ENCODE results near the gene BRD2. TPM values are rescaled to one million over a fixed set of nuclear protein-coding genes. Genes with fewer than 3 reads are reported as not detected.

Gene BRD2
- total and polyA plus RNA-seq, 5 donors from 2014 or later: 43.9 to 425 (median 55.8) TPM

GRCh38 chr6:32982702-32983492, 14.5 kb downstream of the BRD2 start:
- H3K27me3 Mint-ChIP-seq: peaks cover 4% of the 10 kb centered on the region
- no peaks in the 10 kb centered on the region for H3K27me3 ChIP-seq (ENCODE audit: control insufficient read depth, insufficient read depth, low read length)
- peaks cover 40% of the 10 kb centered on the region for H3K36me3 ChIP-seq (ENCODE audit: control insufficient read depth, insufficient read depth, low read length)
- no peaks in the 10 kb centered on the region for H3K9me3 Mint-ChIP-seq
- H3K4me1 Mint-ChIP-seq: peaks cover 6 to 43% (median 31%) of the 10 kb centered on the region in 4 donors
- no peak overlapping the region for H3K4me3 Mint-ChIP-seq
- DNase-seq (no peak), ATAC-seq (ENCODE audit: low read depth in 2 of 2) (no peak)
- peak overlapping the region in 1 of 3 donors; percentile 56 for H3K27ac Mint-ChIP-seq
- peaks cover 5% of the 10 kb centered on the region for H3K4me1 ChIP-seq (ENCODE audit: control insufficient read depth, insufficient read depth, low read length, poor library complexity, severe bottlenecking)
- no peak overlapping the region for H3K4me3 ChIP-seq (ENCODE audit: low read depth, low read length)
- peaks cover 26% of the 10 kb centered on the region for H3K36me3 Mint-ChIP-seq
- peak overlapping the region; percentile 41 for H3K27ac ChIP-seq (ENCODE audit: insufficient read depth, low read length, poor library complexity, severe bottlenecking)
- H3K9me3 ChIP-seq (ENCODE audit: control insufficient read depth in 2 of 2, low read length in 2 of 2): no peaks in the 10 kb centered on the region

GRCh38 chr6:32983493-32983848, 15.1 kb downstream of the BRD2 start:
- H3K36me3 Mint-ChIP-seq: peaks cover 20% of the 10 kb centered on the region
- H3K27me3 Mint-ChIP-seq: peaks cover 4% of the 10 kb centered on the region
- no peak overlapping the region for H3K4me3 Mint-ChIP-seq
- Histone ChIP-seq H3K4me1 (ENCODE audit: control insufficient read depth, insufficient read depth, low read length, poor library complexity, severe bottlenecking) (peaks cover 5% of the 10 kb centered on the region), H3K27me3 (ENCODE audit: control insufficient read depth, insufficient read depth, low read length) (no peaks in the 10 kb centered on the region), H3K9me3 (ENCODE audit: control insufficient read depth in 2 of 2, low read length in 2 of 2) (no peaks in the 10 kb centered on the region), H3K4me3 (ENCODE audit: low read depth, low read length) (no peak overlapping the region), H3K36me3 (ENCODE audit: control insufficient read depth, insufficient read depth, low read length) (peaks cover 34% of the 10 kb centered on the region), H3K27ac (ENCODE audit: insufficient read depth, low read length, poor library complexity, severe bottlenecking) (peak overlapping the region; percentile 41)
- no peak for DNase-seq
- peaks cover 6 to 38% (median 28%) of the 10 kb centered on the region in 4 donors for H3K4me1 Mint-ChIP-seq
- H3K9me3 Mint-ChIP-seq: no peaks in the 10 kb centered on the region
- no peak for ATAC-seq (ENCODE audit: low read depth in 2 of 2)
- H3K27ac Mint-ChIP-seq: peak overlapping the region in 1 of 3 donors; percentile 56

- H3K9me3 Mint-ChIP-seq: no peaks in the 10 kb centered on the region
- peaks cover 14% of the 10 kb centered on the region for H3K36me3 Mint-ChIP-seq
- Histone ChIP-seq H3K36me3 (ENCODE audit: control insufficient read depth, insufficient read depth, low read length) (peaks cover 28% of the 10 kb centered on the region), H3K27ac (ENCODE audit: insufficient read depth, low read length, poor library complexity, severe bottlenecking) (no peak overlapping the region), H3K9me3 (ENCODE audit: control insufficient read depth in 2 of 2, low read length in 2 of 2) (no peaks in the 10 kb centered on the region), H3K4me1 (ENCODE audit: control insufficient read depth, insufficient read depth, low read length, poor library complexity, severe bottlenecking) (peaks cover 5% of the 10 kb centered on the region), H3K27me3 (ENCODE audit: control insufficient read depth, insufficient read depth, low read length) (no peaks in the 10 kb centered on the region), H3K4me3 (ENCODE audit: low read depth, low read length) (no peak overlapping the region)
- ATAC-seq (ENCODE audit: low read depth in 2 of 2): peak in 1 of 2 donors; percentile 4
- H3K27me3 Mint-ChIP-seq: peaks cover 4% of the 10 kb centered on the region
- no peak overlapping the region for H3K4me3 Mint-ChIP-seq
- peaks cover 6 to 33% (median 24%) of the 10 kb centered on the region in 4 donors for H3K4me1 Mint-ChIP-seq
- peak in 1 of 3 donors; percentile 25 for DNase-seq
- H3K27ac Mint-ChIP-seq: peak overlapping the region in 2 of 3 donors; percentile 56 to 90
Observed at GRCh38 chr6:32983964-32984621, 15.7 kb downstream of the BRD2 start.

GRCh38 chr6:32984622-32985389, 16.4 kb downstream of the BRD2 start:
- peaks cover 6% of the 10 kb centered on the region for H3K27me3 Mint-ChIP-seq
- peak; percentile 87 for ATAC-seq (ENCODE audit: low read depth in 2 of 2)
- H3K27ac Mint-ChIP-seq: peak overlapping the region in 1 of 3 donors; percentile 90
- H3K4me3 ChIP-seq (ENCODE audit: low read depth, low read length): no peak overlapping the region
- peaks cover 11% of the 10 kb centered on the region for H3K36me3 Mint-ChIP-seq
- peaks cover 21% of the 10 kb centered on the region for H3K36me3 ChIP-seq (ENCODE audit: control insufficient read depth, insufficient read depth, low read length)
- no peak overlapping the region for H3K27ac ChIP-seq (ENCODE audit: insufficient read depth, low read length, poor library complexity, severe bottlenecking)
- H3K9me3 Mint-ChIP-seq: no peaks in the 10 kb centered on the region
- DNase-seq: peak; percentile 79 to 91 (median 86)
- peaks cover 5% of the 10 kb centered on the region for H3K4me1 ChIP-seq (ENCODE audit: control insufficient read depth, insufficient read depth, low read length, poor library complexity, severe bottlenecking)
- peak overlapping the region in 1 of 4 donors; percentile 5 for H3K4me3 Mint-ChIP-seq
- no peaks in the 10 kb centered on the region for H3K27me3 ChIP-seq (ENCODE audit: control insufficient read depth, insufficient read depth, low read length)
- peaks cover 6 to 33% (median 20%) of the 10 kb centered on the region in 4 donors for H3K4me1 Mint-ChIP-seq
- H3K9me3 ChIP-seq (ENCODE audit: control insufficient read depth in 2 of 2, low read length in 2 of 2): no peaks in the 10 kb centered on the region

GRCh38 chr6:32989368-32989767, 21.0 kb downstream of the BRD2 start:
- no peak overlapping the region for H3K4me3 Mint-ChIP-seq
- DNase-seq (peak in 1 of 3 donors; percentile 44), ATAC-seq (ENCODE audit: low read depth in 2 of 2) (no peak)
- H3K27ac Mint-ChIP-seq: peak overlapping the region in 1 of 3 donors; percentile 32
- H3K36me3 Mint-ChIP-seq: no peaks in the 10 kb centered on the region
- Histone ChIP-seq H3K4me3 (ENCODE audit: low read depth, low read length) (no peak overlapping the region), H3K36me3 (ENCODE audit: control insufficient read depth, insufficient read depth, low read length) (no peaks in the 10 kb centered on the region), H3K27ac (ENCODE audit: insufficient read depth, low read length, poor library complexity, severe bottlenecking) (no peak overlapping the region), H3K27me3 (ENCODE audit: control insufficient read depth, insufficient read depth, low read length) (no peaks in the 10 kb centered on the region), H3K9me3 (ENCODE audit: control insufficient read depth in 2 of 2, low read length in 2 of 2) (no peaks in the 10 kb centered on the region), H3K4me1 (ENCODE audit: control insufficient read depth, insufficient read depth, low read length, poor library complexity, severe bottlenecking) (peaks cover 4% of the 10 kb centered on the region)
- peaks cover 24% of the 10 kb centered on the region for H3K27me3 Mint-ChIP-seq
- H3K9me3 Mint-ChIP-seq: no peaks in the 10 kb centered on the region
- peaks cover 0 to 7% (median 5%) of the 10 kb centered on the region in 4 donors for H3K4me1 Mint-ChIP-seq

GRCh38 chr6:32991972-32992371, 23.6 kb downstream of the BRD2 start:
- H3K4me1 Mint-ChIP-seq: no peaks in the 10 kb centered on the region

GRCh38 chr6:32993363-32993973, 25.1 kb downstream of the BRD2 start:
- Histone ChIP-seq H3K27ac (ENCODE audit: insufficient read depth, low read length, poor library complexity, severe bottlenecking) (no peak overlapping the region), H3K9me3 (ENCODE audit: control insufficient read depth in 2 of 2, low read length in 2 of 2) (no peaks in the 10 kb centered on the region), H3K27me3 (ENCODE audit: control insufficient read depth, insufficient read depth, low read length) (peaks cover 15% of the 10 kb centered on the region), H3K4me1 (ENCODE audit: control insufficient read depth, insufficient read depth, low read length, poor library complexity, severe bottlenecking) (no peaks in the 10 kb centered on the region), H3K36me3 (ENCODE audit: control insufficient read depth, insufficient read depth, low read length) (no peaks in the 10 kb centered on the region), H3K4me3 (ENCODE audit: low read depth, low read length) (no peak overlapping the region)
- Mint-ChIP-seq H3K36me3 (no peaks in the 10 kb centered on the region), H3K4me3 (no peak overlapping the region), H3K27me3 (peaks cover 44% of the 10 kb centered on the region), H3K9me3 (no peaks in the 10 kb centered on the region), H3K27ac (no peak overlapping the region), H3K4me1 (no peaks in the 10 kb centered on the region)
- ATAC-seq (ENCODE audit: low read depth in 2 of 2) (no peak), DNase-seq (no peak)

More at GRCh38 chr6:32991972-32992371, 23.6 kb downstream of the BRD2 start:
- Mint-ChIP-seq H3K36me3 (no peaks in the 10 kb centered on the region), H3K27ac (no peak overlapping the region), H3K27me3 (peaks cover 35% of the 10 kb centered on the region), H3K4me3 (no peak overlapping the region), H3K9me3 (no peaks in the 10 kb centered on the region)
- H3K4me1 ChIP-seq (ENCODE audit: control insufficient read depth, insufficient read depth, low read length, poor library complexity, severe bottlenecking): no peaks in the 10 kb centered on the region
- peaks cover 7% of the 10 kb centered on the region for H3K27me3 ChIP-seq (ENCODE audit: control insufficient read depth, insufficient read depth, low read length)
- no peaks in the 10 kb centered on the region for H3K36me3 ChIP-seq (ENCODE audit: control insufficient read depth, insufficient read depth, low read length)
- no peak overlapping the region for H3K27ac ChIP-seq (ENCODE audit: insufficient read depth, low read length, poor library complexity, severe bottlenecking)
- no peak for ATAC-seq (ENCODE audit: low read depth in 2 of 2)
- DNase-seq: no peak
- no peak overlapping the region for H3K4me3 ChIP-seq (ENCODE audit: low read depth, low read length)
- no peaks in the 10 kb centered on the region for H3K9me3 ChIP-seq (ENCODE audit: control insufficient read depth in 2 of 2, low read length in 2 of 2)

Data from CD4-positive, CD25-positive, alpha-beta regulatory T cell (primary cell).